KBM-7 (cell line): ENCODE results near the gene MLLT3.

ENCODE experiments used
- DNase-seq: peaks from one replicate; pipeline ENCODE4 v3.0.0-alpha.2; 2015
- in situ Hi-C: fragments of 300-500 bp; cut with MboI; formaldehyde crosslinking; loops from 2 replicates; pipeline ENCODE4 v1.14.3; 2020; ENCODE audit warnings: low sequenced_read_pairs, low pct_unique_long_range_greater_than_20kb, mixed read lengths

Gene MLLT3

DNA sequence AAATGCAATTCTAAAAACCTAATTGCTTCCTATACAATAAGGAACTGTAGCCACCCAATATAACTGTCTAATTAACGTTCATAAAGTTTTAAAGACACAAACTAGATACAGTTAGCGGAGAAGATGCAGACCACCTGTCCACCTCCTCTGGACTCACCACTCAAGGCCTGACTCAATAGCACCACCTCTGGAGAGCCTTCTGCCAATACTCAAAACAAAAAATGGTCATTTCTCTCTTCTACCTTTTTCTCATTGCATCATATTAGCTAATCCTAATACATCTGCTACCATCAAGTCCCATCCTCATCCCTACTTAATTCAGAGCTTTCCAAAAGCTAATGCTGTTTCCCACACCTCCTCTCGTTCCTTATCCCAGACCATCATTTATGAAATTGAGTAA is 159.9 kb downstream of the MLLT3 start:
- DNase-seq = no peak
- in situ Hi-C loops = no loop called here

DNA sequence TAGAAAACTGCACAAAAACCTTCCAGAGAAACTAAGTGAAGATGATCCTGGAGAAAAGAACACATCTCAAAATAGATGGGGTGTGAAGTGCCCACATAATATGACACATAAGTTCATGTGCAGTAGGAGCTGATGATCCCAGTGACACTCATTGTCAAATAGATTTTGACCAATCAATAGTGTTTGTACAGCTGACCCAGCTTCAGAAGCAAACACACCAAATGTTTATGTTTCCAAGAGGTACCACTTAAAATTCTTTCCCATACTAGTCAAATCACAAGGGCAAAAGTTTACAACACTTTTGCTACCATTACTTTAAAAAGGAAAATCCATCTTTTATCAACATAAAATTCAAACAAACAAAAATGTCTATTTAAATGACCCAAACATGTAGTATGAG is 175.0 kb downstream of the MLLT3 start:
- DNase-seq = no peak
- in situ Hi-C loops = no loop called here

DNA sequence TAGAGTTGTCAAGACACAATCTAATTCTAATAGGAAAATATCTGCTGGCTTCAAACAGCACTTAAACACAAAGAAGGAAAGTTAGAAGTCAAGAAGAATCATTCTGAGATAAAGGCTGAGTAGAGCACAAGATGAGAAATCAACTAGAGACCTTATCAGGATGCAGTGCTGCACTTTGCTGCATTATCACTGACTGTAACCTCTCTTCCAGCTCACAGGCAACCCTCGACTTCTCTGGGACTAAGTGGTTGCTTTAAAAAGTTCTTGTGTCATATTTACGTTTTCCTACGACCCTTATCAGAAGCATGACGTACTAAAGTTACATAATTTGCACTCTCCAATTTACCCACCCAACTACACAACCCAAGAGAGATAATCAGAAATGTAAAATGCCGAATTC is 176.1 kb downstream of the MLLT3 start:
- DNase-seq = no peak
- in situ Hi-C loops = no loop called here

DNA sequence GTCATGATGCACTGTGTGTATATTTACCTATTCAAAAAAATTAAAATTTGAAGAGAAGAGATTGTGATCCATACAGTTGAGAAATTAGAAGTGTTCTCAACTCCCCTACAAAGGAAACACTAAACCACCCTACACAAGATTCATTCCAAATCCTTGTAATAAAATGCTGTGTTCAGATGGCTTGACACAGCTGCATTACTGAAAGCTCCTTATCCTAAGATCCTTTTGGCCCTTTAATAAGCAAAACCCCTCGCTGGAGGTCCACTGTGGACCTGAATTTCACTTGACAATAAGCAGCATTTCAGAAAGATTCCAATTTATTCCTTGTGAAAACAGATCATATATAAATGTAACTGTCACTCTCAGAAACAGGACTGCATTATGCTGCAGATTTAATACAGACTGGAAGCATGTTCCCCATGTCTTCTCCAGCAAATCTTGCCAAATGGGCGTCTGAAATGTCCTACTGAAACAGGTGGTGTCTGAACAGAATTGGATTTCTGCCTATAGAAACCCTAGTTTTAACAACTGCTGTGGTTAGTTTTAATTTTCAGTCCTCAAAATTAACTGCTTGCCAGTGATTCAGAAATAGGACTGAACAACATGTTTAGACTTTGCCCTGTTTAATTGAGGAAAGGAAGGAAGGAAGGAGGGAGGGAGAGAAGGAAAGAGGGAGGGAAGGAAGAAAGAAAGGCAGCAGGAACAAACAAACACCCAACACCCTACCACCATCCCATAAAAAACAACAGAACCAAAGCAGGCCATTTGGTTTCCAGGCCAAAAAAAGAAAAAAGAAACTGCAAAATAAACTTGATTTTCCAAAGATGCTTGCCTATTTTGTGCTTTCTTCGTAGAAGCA is 179.6 kb downstream of the MLLT3 start:
- in situ Hi-C loops = no loop called here

DNA sequence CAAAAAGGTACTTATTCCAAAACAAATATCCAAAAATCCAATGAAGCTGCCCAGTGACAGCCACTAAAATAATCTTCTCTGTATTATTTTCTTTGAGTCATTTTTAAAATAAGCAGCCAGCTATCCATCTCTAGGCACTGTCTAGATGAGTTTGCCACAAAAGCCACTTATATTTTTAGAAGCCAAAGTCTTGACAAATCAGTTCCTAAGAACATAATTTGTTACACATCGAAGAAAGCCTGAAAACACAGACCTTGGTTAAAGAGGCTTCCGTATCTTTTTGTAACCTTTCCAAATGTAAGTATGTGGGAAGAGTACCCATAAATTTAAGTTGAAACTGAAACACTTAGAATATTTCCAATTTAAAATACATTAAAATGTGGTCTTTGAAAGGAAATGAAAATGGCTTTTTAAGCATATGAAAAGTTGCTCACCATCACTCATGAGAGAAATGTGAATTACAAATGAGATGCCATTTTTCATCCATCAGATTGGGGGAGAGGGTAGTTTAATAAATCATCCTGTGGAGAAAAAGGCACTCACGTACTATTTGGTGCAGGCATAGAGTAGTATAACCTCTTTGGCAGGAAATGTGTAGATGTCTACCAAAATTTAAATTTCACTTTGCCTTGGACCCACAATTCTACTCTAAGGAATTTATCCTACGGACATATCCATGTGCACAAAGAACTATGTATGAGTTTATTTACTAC is 180.4 kb downstream of the MLLT3 start:
- DNase-seq = no peak
- in situ Hi-C loops = no loop called here

More for the DNA sequence above, 179.6 kb downstream of the MLLT3 start:
- no peak for DNase-seq

DNA sequence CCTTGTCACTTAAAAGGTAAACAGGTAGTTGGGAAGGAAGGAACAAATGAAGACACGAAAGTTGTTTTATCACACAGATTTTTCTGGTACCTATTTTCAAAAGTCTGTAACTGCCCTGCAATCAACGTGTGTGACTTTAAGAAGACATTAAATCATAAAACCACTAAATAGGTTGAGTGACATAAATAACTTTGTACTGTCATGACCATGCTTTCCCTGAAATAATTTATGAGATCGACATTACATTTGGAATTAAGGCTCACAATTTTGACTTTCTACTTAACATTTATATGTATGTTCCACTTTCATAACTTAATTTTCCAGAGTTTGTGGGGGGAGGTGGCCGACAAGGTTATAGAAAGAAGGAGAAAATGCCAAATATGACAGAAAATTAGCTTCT is 181.1 kb downstream of the MLLT3 start:
- in situ Hi-C loops = no loop called here

DNA sequence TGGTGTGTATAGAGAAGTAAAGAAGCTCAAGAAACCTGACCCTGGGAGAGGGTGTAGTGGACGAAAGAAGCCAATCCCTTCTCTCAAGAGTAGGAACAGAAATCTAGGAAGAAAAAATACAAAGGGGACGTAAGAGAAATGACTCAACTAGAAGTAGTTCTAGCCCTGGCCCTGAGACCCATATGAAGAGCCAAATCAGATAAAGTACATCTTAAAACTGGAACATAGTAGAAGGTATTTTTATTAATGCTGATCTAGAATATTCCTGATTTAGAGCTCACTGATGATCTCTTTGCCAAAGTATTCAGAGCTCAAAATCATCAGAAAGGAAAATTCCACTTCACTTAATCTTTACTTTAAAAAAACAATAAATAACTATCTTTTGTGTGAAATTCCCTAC is 184.8 kb downstream of the MLLT3 start:
- in situ Hi-C loops = no loop called here
- DNase-seq = no peak

More for the DNA sequence above, 181.1 kb downstream of the MLLT3 start:
- DNase-seq = no peak

DNA sequence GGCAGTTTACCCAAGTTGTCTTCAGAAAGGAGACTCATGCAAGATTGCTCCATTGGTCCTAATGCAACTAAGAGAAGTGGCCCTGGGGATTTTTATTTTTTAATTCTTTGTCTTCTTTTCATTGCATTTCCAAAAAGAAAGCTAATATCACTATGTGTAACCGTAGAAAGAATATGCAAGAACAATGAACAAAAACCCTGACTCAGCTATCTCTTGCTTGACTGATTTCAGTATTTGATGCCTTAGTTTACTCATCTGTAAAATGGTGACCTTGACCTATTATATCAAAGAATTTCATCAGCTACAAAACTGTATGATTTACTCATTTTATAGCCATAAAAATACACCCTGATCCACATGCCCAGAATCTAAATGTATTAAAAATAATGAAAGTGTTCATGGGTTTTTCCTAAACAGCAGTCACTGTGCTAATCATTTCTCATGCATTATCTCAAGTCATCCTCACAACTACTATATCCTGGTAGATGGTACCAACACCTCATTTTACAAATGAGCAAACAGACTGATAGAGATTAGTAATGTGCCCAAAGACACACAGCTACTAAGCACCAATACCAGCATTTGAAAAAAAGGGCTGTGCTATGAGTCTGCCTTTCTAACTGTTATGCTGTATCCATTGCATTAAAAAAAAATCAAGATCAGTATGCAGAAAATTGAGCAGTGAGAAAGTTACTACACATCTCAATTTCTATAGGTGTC is 185.7 kb downstream of the MLLT3 start:
- DNase-seq = no peak
- in situ Hi-C loops = no loop called here

DNA sequence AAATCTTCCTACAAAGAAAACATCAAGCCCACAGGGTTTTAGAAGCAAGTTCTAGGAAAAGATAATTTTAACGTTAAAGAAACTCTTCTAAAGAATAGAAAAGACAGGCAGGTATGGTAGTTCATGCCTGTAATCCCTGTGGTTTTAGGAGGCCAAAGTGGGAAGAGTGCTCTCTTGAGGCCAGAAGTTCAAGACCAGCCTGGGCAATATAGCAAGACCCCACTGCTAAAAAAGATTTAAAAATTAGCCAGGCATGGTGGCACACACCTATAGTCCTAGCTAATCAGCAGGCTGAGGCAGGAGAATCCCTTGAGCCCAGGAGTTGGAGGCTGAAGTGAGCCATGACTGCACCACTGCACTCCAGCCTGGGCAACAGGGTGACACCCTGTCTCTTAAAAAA is 193.3 kb downstream of the MLLT3 start:
- no peak for DNase-seq
- in situ Hi-C loops = no loop called here

DNA sequence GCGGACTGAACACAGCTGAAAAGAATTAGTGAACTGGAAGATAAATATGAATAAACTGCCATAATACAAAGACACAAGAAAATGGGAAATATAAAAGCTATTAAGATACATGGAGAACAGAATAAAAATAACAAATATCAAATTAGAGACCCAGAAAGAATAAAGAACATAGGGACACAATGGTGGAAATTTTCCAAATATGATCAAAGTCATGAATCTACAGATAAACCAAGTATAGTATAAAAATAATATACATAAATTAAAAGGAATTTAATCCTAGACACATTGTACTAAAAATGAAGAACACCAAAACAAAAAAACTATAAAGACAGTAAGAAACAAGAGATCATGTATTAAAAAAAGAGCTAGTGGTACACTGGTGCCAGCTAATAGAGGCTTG is 194.9 kb downstream of the MLLT3 start:
- in situ Hi-C loops = no loop called here
- DNase-seq = no peak

DNA sequence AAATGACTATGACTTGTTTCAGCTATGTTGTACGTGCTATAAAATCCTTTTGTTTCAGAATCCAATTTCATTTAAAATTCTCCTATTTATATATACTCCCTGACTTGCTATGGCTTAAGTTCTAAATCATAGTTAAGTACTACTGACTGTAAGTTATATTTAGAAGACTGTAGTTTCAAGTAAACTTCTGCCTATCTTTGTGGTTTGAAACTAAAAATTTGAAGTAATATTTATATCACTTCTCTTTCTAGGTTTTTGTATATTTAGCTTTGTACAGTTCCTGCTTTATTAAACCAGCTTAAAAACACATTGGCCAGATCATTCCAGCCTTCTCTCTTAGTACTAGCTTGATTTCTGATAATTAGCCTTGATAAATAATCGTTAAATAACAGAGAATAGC is 196.3 kb downstream of the MLLT3 start:
- in situ Hi-C loops = no loop called here
- DNase-seq = no peak

DNA sequence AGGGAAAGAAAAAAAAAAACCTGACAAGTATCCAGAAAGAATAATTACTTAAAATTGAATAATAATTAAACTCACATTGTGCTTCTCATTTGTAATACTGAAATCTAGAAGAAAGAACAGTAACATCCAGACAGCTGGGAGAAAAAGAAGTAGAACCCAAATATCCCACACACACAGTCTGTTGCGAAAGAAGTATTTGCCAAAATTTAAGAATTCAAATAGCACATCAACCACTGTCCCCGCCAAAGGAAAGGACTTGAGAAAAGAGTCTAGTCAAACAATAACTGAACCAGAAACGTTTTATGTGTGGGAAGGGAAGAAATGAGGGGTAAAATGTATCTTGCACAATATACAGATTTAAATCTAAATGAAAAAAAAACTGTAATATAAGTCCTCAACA is 202.8 kb downstream of the MLLT3 start:
- in situ Hi-C loops = no loop called here
- no peak for DNase-seq

DNA sequence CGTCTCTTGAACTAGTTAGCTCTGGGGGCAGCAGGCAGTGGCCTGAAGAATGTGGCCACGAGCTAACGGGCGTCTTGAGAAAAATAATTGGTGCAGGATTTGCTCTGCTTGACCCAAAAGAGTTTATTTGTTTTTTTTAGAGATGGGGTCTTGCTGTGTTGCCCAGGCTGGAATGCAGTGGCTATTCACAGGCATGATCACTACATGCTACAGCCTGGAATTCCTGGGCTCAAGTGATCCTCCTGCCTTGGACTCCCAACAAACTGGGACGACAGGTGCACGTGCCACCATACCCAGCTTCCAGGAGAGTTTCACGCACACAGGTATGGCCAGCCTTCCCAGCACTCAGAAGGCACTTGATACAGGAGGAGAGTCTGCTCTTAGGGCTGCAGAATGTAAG is 203.8 kb downstream of the MLLT3 start:
- DNase-seq = no peak
- in situ Hi-C loops = no loop called here

DNA sequence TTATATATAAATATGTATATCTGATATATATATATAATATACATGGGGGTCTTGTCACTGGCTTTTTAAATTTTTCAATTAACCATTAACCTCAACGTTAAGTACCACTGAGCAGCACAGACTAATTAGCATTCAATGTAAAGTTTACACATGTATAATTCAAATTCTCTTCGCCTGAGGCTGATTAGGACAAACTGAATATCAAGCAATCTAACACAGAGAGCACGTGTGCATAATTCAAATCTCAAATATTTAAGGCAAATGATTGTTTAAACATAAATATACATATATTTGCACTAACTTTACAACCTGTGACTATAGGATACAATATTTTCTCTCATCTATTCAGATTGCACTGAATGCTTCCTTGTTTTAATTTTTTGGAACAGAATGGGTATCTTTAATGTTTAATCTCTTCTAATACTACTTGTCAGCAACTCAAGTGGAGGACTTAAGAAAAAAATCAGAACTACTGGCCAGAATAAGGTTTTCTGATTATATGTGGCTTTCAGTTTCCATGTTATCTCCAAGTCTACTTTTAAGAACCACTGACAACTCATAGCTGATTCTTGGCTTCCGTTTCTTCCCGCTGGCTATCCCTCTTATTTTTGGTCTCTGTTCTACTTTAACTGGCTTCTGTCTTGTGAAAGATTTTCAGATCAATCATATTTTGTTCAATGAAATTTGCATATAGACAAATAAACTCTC is 204.8 kb downstream of the MLLT3 start:
- in situ Hi-C loops = no loop called here
- no peak for DNase-seq

DNA sequence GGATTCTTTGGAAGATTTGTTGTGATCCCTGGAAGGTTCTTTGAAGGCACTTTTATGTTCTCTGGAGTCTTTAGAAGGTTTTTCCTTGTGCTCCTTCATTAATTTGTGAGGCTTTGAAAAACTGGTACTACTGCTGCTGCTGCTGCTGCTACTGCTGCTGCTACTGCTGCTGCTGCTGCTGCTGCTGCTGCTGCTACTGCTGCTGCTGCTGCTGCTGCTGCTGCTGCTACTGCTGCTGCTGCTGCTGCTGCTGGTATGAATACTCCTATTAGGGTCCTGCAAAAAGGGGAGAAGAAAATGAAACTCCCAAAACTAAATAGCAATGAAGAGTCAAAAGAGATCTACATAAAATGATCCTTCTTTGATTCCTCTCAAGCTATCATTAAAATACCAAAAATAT is 208.1 kb downstream of the MLLT3 start:
- no peak for DNase-seq

DNA sequence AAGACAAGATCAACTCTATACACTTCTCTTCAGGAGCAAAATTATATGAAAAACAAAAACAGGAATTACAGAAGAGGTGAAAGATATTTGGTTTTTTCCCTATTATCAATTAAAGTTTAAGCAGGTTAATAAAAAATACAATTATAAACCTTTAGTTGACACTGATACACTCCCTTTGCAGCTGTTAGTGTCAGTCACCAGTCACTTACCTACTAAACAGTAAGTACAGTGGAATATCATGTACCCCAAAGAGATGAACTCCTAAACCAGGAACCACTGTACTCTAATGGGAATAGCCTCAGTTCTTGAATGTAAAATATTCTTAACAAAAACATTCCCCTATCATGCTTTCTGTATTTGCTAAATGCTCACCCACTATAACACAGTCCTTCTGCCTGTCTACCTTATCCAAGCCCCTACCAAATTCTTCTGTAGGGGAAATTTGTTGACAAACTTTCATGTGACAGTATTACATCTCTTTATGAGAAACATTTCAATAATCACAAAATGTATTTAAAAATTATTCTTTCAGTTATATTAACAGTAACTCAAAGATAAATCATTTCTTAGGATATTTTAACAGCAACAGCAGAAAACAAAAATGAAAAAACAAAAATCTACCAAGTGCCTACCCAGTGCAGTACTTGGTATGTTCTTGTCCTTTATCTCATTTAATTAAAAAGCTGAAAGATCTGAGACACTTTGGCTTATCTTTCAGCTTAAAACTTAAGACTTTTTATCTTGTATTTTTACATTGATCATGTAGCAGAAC is 212.8 kb downstream of the MLLT3 start:
- in situ Hi-C loops = no loop called here
- DNase-seq = no peak

More for the DNA sequence above, 208.1 kb downstream of the MLLT3 start:
- in situ Hi-C loops = no loop called here

DNA sequence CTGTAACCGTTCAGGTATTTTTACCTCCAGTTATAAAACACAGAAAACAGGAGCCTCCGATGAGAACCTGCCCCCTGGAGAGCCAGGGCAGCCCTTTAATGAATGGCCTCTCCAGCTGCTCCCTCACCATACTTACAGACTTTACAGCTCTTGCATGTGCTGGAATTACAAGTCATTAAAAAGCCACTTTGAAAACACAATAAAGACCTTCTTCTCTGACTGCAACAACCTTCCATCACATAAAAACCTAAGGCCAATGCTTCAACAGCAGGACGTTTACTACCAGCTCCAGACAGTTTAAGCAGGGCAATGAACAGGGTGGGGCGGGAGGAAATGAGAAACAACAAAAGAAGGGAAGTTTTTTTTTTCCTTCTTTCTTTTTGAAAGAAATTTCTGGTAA is 213.8 kb downstream of the MLLT3 start:
- DNase-seq = no peak
- in situ Hi-C loops = no loop called here

DNA sequence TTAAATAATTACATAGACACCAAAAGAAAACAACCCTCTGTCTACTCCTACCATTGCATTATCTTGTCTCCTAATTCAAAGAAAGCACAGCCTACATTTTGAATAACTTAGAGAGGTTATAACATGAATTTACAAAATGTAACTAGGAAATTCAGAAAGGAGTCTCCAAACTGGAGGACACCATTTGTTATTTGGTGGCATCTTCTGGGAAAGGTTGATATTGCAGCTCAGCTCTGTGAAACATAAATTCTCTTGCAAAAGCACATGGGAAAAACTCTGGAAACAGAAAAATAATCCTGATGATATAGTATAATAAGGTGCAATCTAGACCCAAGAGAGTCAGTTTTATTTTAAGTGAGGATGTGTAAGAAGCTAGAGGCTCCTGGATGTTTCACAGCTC is 215.3 kb downstream of the MLLT3 start:
- DNase-seq = no peak
- in situ Hi-C loops = no loop called here

DNA sequence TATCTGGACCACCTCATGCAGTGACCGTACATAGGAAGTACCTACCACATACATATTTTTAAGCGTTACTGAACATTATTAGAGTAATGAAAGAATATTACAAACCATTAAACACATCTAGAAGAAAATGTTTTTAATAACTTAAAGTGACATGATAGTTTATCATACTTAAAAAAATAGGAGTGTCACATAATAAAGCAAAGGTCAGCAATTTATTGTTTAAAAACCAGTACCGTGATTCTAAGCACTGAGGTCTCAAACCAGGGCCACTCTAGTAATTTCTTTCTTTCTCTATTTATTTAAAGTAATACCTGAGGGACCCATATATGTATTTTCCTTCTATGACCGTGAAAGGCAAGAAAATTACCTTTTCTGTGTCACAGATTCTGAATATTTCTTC is 216.0 kb downstream of the MLLT3 start:
- in situ Hi-C loops = no loop called here
- no peak for DNase-seq
